Epidermal melanocyte (primary cell): ENCODE measurements around the gene TCF12.
"Not testable (repeated sequence)": the region's sequence is repeated elsewhere in the genome, so short reads cannot be mapped to it uniquely, and the experiment has no call there.

Experiments
- DNase-seq: peaks from one replicate; pipeline ENCODE4 v3.0.0; 2011; ENCODE audit warnings: low spot score; ENCODE audit not compliant: insufficient read length

TCF12 gene

GRCh38 chr15:56978898-56979662, 60.6 kb downstream of the TCF12 start:
- no peak for DNase-seq

GRCh38 chr15:56980473-56980872, 62.0 kb downstream of the TCF12 start:
- DNase-seq: no peak

GRCh38 chr15:56981160-56981559, 62.7 kb downstream of the TCF12 start:
- DNase-seq: no peak

- DNase-seq: no peak
Observed at GRCh38 chr15:56982987-56983386, 64.5 kb downstream of the TCF12 start.

- no peak for DNase-seq
Observed at GRCh38 chr15:56984681-56985481, 66.4 kb downstream of the TCF12 start.

- DNase-seq: no peak
Observed at GRCh38 chr15:56985856-56986255, 67.4 kb downstream of the TCF12 start.

- DNase-seq: no peak
Observed at GRCh38 chr15:56987286-56987685, 68.8 kb downstream of the TCF12 start.

- no peak for DNase-seq
Observed at GRCh38 chr15:56988219-56988618, 69.8 kb downstream of the TCF12 start.

GRCh38 chr15:56989411-56989924, 71.0 kb downstream of the TCF12 start:
- no peak for DNase-seq

GRCh38 chr15:56991017-56991416, 72.6 kb downstream of the TCF12 start:
- no peak for DNase-seq

GRCh38 chr15:56992725-56993124, 74.3 kb downstream of the TCF12 start:
- DNase-seq: no peak

- no peak for DNase-seq
Observed at GRCh38 chr15:56994280-56994679, 75.8 kb downstream of the TCF12 start.

GRCh38 chr15:56996093-56996492, 77.6 kb downstream of the TCF12 start:
- DNase-seq: no peak

- no peak for DNase-seq
Observed at GRCh38 chr15:56996746-56997470, 78.5 kb downstream of the TCF12 start.

GRCh38 chr15:57003418-57003817, 85.0 kb downstream of the TCF12 start:
- no peak for DNase-seq

GRCh38 chr15:57005244-57005643, 86.8 kb downstream of the TCF12 start:
- DNase-seq: no peak

- DNase-seq: not testable (repeated sequence)
Observed at GRCh38 chr15:57007797-57008196, 89.4 kb downstream of the TCF12 start.

GRCh38 chr15:57010724-57011123, 92.3 kb downstream of the TCF12 start:
- no peak for DNase-seq

- DNase-seq: no peak
Observed at GRCh38 chr15:57012556-57012955, 94.1 kb downstream of the TCF12 start.

GRCh38 chr15:57014896-57015295, 96.5 kb downstream of the TCF12 start:
- DNase-seq: not testable (repeated sequence)

- no peak for DNase-seq
Observed at GRCh38 chr15:57015360-57015759, 96.9 kb downstream of the TCF12 start.

GRCh38 chr15:57015897-57016296, 97.5 kb downstream of the TCF12 start:
- DNase-seq: no peak
